PC-9 (cell line): ENCODE results near the gene CD8B. TPM values are rescaled to one million over a fixed set of nuclear protein-coding genes. Genes with fewer than 3 reads are reported as not detected.

Experiments
- BruUV-seq: library from RNA; stranded (reverse); fragments of 400-500 nt; replicated peaks from 2 replicates; lab custom pipeline; 2021; lab: Mats Ljungman, UMichigan
- CTCF ChIA-PET: fragments of 300-600 bp; sonication (Branson Sonifier 250); formaldehyde crosslinking; loops from one replicate; lab custom pipeline; 2022; ENCODE audit warnings: antibody characterized with exemption; lab: Charles Lee
- POLR2A ChIA-PET: fragments of 300-600 bp; sonication (Branson Sonifier 250); formaldehyde crosslinking; loops from one replicate; lab custom pipeline; 2022; ENCODE audit warnings: antibody characterized with exemption; ENCODE audit not compliant: unreplicated experiment; lab: Charles Lee
- DNase-seq, 2 experiments: peaks; one replicate each; pipeline versions ENCODE4 v3.0.0 to v3.0.0-alpha.2; 2015 to 2022; ENCODE audit warnings: mixed read lengths in 1 of 2
- H2AFZ ChIP-seq: fragments of 200-600 bp; sonication (generic); 2 replicates; pipeline ENCODE4 v1.8.1; 2017; ENCODE audit warnings: antibody characterized with exemption
- H3F3A ChIP-seq: fragments of 200-600 bp; sonication (generic); 2 replicates; pipeline ENCODE4 v1.8.1; 2017; ENCODE audit warnings: antibody characterized with exemption, mild to moderate bottlenecking, low read depth; ENCODE audit not compliant: insufficient read depth
- H3K27ac ChIP-seq: fragments of 200-600 bp; sonication (generic); 2 replicates; pipeline ENCODE4 v1.6.1; 2016; ENCODE audit warnings: mixed run types
- H3K27me3 ChIP-seq: fragments of 200-600 bp; sonication (generic); 2 replicates; pipeline ENCODE4 v1.6.1; 2016; ENCODE audit warnings: low read depth, mixed run types; ENCODE audit not compliant: insufficient read depth
- H3K36me3 ChIP-seq: fragments of 200-600 bp; sonication (generic); 2 replicates; pipeline ENCODE4 v1.6.1; 2016; ENCODE audit warnings: low read depth, mixed run types
- H3K4me1 ChIP-seq: fragments of 200-600 bp; sonication (generic); replicated peaks from 2 replicates; pipeline ENCODE4 v1.6.1; 2016; ENCODE audit warnings: mixed run types; ENCODE audit not compliant: insufficient read depth
- H3K4me2 ChIP-seq: fragments of 200-600 bp; sonication (generic); 2 replicates; pipeline ENCODE4 v1.6.1; 2017; ENCODE audit warnings: mixed run types
- H3K4me3 ChIP-seq: fragments of 200-600 bp; sonication (generic); 2 replicates; pipeline ENCODE4 v1.6.1; 2016; ENCODE audit warnings: mixed run types
- H3K79me2 ChIP-seq: fragments of 200-600 bp; sonication (generic); 2 replicates; pipeline ENCODE4 v1.6.1; 2017; ENCODE audit warnings: low read depth, mixed run types
- H3K9me2 ChIP-seq: fragments of 200-600 bp; sonication (generic); 2 replicates; pipeline ENCODE4 v1.8.1; 2017; ENCODE audit warnings: mild to moderate bottlenecking; ENCODE audit not compliant: insufficient read depth
- H3K9me3 ChIP-seq: fragments of 200-600 bp; sonication (generic); 2 replicates; pipeline ENCODE4 v1.8.1; 2016; ENCODE audit warnings: low read depth; ENCODE audit not compliant: insufficient read depth
- H4K20me1 ChIP-seq: fragments of 200-600 bp; sonication (generic); 2 replicates; pipeline ENCODE4 v1.8.1; 2017; ENCODE audit not compliant: insufficient read depth
- CTCF ChIP-seq: fragments of 200-600 bp; sonication (generic); conservative IDR thresholded peaks from 2 replicates; pipeline ENCODE4 v1.6.1; 2017; ENCODE audit warnings: mixed run types, antibody characterized with exemption, mild to moderate bottlenecking, moderate library complexity
- EZH2 ChIP-seq: fragments of 200-600 bp; sonication (generic); IDR thresholded peaks from 2 replicates; pipeline ENCODE4 v1.8.0; 2017; ENCODE audit warnings: antibody characterized with exemption, low read depth
- intact Hi-C: fragments of 100-400 bp; cut with micrococcal nuclease; formaldehyde crosslinking; loops from one replicate; pipeline ENCODE4 v1.10.0; 2022; ENCODE audit not compliant: unreplicated experiment
- total RNA-seq: library from RNA; stranded (reverse); gene quantifications from 2 replicates; pipeline ENCODE4 v1.2.3, GENCODE V29; 2021

CD8B gene
- total RNA-seq, 1 experiment from 2014 or later, result not detected

- Histone ChIP-seq H2AFZ (no peak overlapping the region), H3K27me3 (no peaks in the 10 kb centered on the region), H3F3A (no peaks in the 10 kb centered on the region), H3K4me3 (no peak overlapping the region), H3K9me2 (no peaks in the 10 kb centered on the region), H4K20me1 (no peaks in the 10 kb centered on the region; the same call in 1 of the 2 replicates), H3K4me1 (no peaks in the 10 kb centered on the region), H3K27ac (no peak overlapping the region), H3K79me2 (no peaks in the 10 kb centered on the region), H3K4me2 (no peak overlapping the region), H3K36me3 (no peaks in the 10 kb centered on the region), H3K9me3 (no peaks in the 10 kb centered on the region)
- no TSS peak for BruUV-seq
- DNase-seq, result no peak
- POLR2A ChIA-PET, result no interaction called here
- intact Hi-C loops, result no loop called here
- no peak for TF ChIP-seq EZH2
- CTCF ChIA-PET, result no interaction called here
Measured at GRCh38 chr2:86788881-86789686, 72.6 kb downstream of the CD8B start.

- no peaks in the 10 kb centered on the region for H3F3A ChIP-seq
- no peaks in the 10 kb centered on the region for H3K79me2 ChIP-seq
- intact Hi-C loops, result no loop called here
- no peaks in the 10 kb centered on the region for H3K9me3 ChIP-seq
- no peak for TF ChIP-seq EZH2
- TF ChIP-seq CTCF, result no peak
- no peaks in the 10 kb centered on the region for H3K4me1 ChIP-seq
- DNase-seq, result no peak
- ChIA-PET CTCF (no interaction called here), POLR2A (no interaction called here)
- no peak overlapping the region for H3K4me3 ChIP-seq
- no peak overlapping the region for H3K27ac ChIP-seq
- BruUV-seq, result no TSS peak
- no peaks in the 10 kb centered on the region for H3K9me2 ChIP-seq
- no peak overlapping the region for H2AFZ ChIP-seq
- H3K27me3 ChIP-seq, result no peaks in the 10 kb centered on the region
- no peak overlapping the region for H3K4me2 ChIP-seq
- no peaks in the 10 kb centered on the region; the same call in 1 of the 2 replicates for H4K20me1 ChIP-seq
- no peaks in the 10 kb centered on the region for H3K36me3 ChIP-seq
Measured at GRCh38 chr2:86788165-86788564, 73.5 kb downstream of the CD8B start.

- CTCF ChIA-PET, result no interaction called here
- H3K4me3 ChIP-seq, result no peak overlapping the region
Measured at GRCh38 chr2:86787736-86788135, 74.0 kb downstream of the CD8B start.

More at GRCh38 chr2:86787736-86788135, 74.0 kb downstream of the CD8B start:
- Histone ChIP-seq H3F3A (no peaks in the 10 kb centered on the region), H3K27ac (no peak overlapping the region), H3K9me3 (no peaks in the 10 kb centered on the region), H4K20me1 (no peaks in the 10 kb centered on the region; the same call in 1 of the 2 replicates), H3K36me3 (no peaks in the 10 kb centered on the region), H3K4me1 (no peaks in the 10 kb centered on the region), H3K27me3 (no peaks in the 10 kb centered on the region), H3K4me2 (no peak overlapping the region), H2AFZ (no peak overlapping the region), H3K79me2 (no peaks in the 10 kb centered on the region), H3K9me2 (no peaks in the 10 kb centered on the region)
- POLR2A ChIA-PET, result no interaction called here
- no peak for TF ChIP-seq EZH2
- no peak for TF ChIP-seq CTCF
- DNase-seq, result no peak
- BruUV-seq, result no TSS peak
- intact Hi-C loops, result no loop called here
